IMR-90 (cell line): ENCODE results near the gene SBF1. TPM values are rescaled to one million over a fixed set of nuclear protein-coding genes. Genes with fewer than 3 reads are reported as not detected.

Experiments
- ATAC-seq: fragments of 200-7000 bp; cut with Tn5 transposase; 2 replicates; pipeline ENCODE4 v1.9.1; 2020; ENCODE audit warnings: low read depth, mild to moderate bottlenecking, moderate library complexity
- BruUV-seq: library from RNA; stranded (reverse); fragments of 400-500 nt; replicated peaks from 2 replicates; lab custom pipeline; 2021; lab: Mats Ljungman, UMichigan
- CTCF ChIA-PET: fragments of 300-600 bp; formaldehyde crosslinking; extraction: SDS; loops from one replicate; lab custom pipeline; 2021; ENCODE audit warnings: antibody characterized with exemption; lab: Yijun Ruan, JAX
- POLR2A ChIA-PET: fragments of 300-600 bp; sonication (Branson Sonifier 250); formaldehyde crosslinking; loops from one replicate; lab custom pipeline; 2022; ENCODE audit warnings: antibody characterized with exemption; ENCODE audit not compliant: unreplicated experiment; lab: Charles Lee
- DNase-seq: peaks from one replicate; pipeline ENCODE4 v3.0.0; 2013
- H2AFZ ChIP-seq: replicated peaks from 2 replicates; pipeline ENCODE3; 2013; ENCODE audit warnings: low read length, mild to moderate bottlenecking; ENCODE audit not compliant: poor library complexity
- H2AK5ac ChIP-seq: 2 replicates; pipeline ENCODE4 v1.6.1; 2013; ENCODE audit warnings: low read depth, low read length, inconsistent platforms
- H2AK9ac ChIP-seq: replicated peaks from 2 replicates; pipeline ENCODE3; 2013; ENCODE audit warnings: mild to moderate bottlenecking, low read depth, low read length, moderate library complexity; ENCODE audit not compliant: poor library complexity
- H2BK120ac ChIP-seq: 2 replicates; pipeline ENCODE4 v1.6.1; 2013; ENCODE audit warnings: low read depth, low read length, inconsistent platforms
- H2BK15ac ChIP-seq: 3 replicates; pipeline ENCODE4 v1.6.1; 2013; ENCODE audit warnings: low read depth, low read length, inconsistent platforms
- H2BK20ac ChIP-seq: 2 replicates; pipeline ENCODE4 v1.6.1; 2013; ENCODE audit warnings: low read depth, mild to moderate bottlenecking, inconsistent platforms, low read length, moderate library complexity
- H2BK5ac ChIP-seq: 2 replicates; pipeline ENCODE4 v1.6.1; 2013; ENCODE audit warnings: mild to moderate bottlenecking, low read depth, low read length, inconsistent platforms; ENCODE audit not compliant: poor library complexity, severe bottlenecking
- H3K14ac ChIP-seq: replicated peaks from 2 replicates; pipeline ENCODE4 v1.6.1; 2013; ENCODE audit warnings: low read depth, low read length, inconsistent platforms
- H3K18ac ChIP-seq: 2 replicates; pipeline ENCODE4 v1.6.1; 2013; ENCODE audit warnings: low read depth, low read length, control low read depth
- H3K23ac ChIP-seq: 2 replicates; pipeline ENCODE4 v1.6.1; 2013; ENCODE audit warnings: low read depth, low read length, inconsistent platforms
- H3K27ac ChIP-seq: 2 replicates; pipeline ENCODE4 v1.5.1; 2013; ENCODE audit warnings: mild to moderate bottlenecking, control low read depth, low read length; ENCODE audit not compliant: insufficient read depth
- H3K27me3 ChIP-seq: 2 replicates; pipeline ENCODE4 v1.6.1; 2013; ENCODE audit warnings: low read length; ENCODE audit not compliant: control insufficient read depth, insufficient read depth
- H3K36me3 ChIP-seq: 2 replicates; pipeline ENCODE4 v1.6.1; 2013; ENCODE audit warnings: low read length, mixed read lengths; ENCODE audit not compliant: control insufficient read depth, insufficient read depth
- H3K4ac ChIP-seq: 2 replicates; pipeline ENCODE4 v1.6.1; 2013; ENCODE audit warnings: low read depth, low read length, inconsistent platforms
- H3K4me1 ChIP-seq: 2 replicates; pipeline ENCODE4 v1.6.1; 2013; ENCODE audit warnings: low read length, mixed read lengths; ENCODE audit not compliant: control insufficient read depth, insufficient read depth
- H3K4me2 ChIP-seq: 2 replicates; pipeline ENCODE4 v1.6.1; 2013; ENCODE audit warnings: low read depth, mild to moderate bottlenecking, control low read depth, low read length, moderate library complexity
- H3K4me3 ChIP-seq: 2 replicates; pipeline ENCODE4 v1.5.1; 2013; ENCODE audit warnings: low read depth, mild to moderate bottlenecking, control low read depth, low read length, moderate library complexity; ENCODE audit not compliant: insufficient read depth
- H3K56ac ChIP-seq: 2 replicates; pipeline ENCODE4 v1.6.1; 2013; ENCODE audit warnings: low read length, inconsistent platforms; ENCODE audit not compliant: insufficient read depth; ENCODE audit errors: extremely low read depth
- H3K79me1 ChIP-seq, 2 experiments: 2 replicates each; pipeline ENCODE4 v1.6.1; 2013; ENCODE audit warnings: low read length in 2 of 2, inconsistent platforms in 1 of 2, low read depth in 1 of 2
- H3K9ac ChIP-seq: 2 replicates; pipeline ENCODE4 v1.6.1; 2013; ENCODE audit warnings: low read depth, low read length, control low read depth
- H3K9me1 ChIP-seq: 2 replicates; pipeline ENCODE4 v1.6.1; 2013; ENCODE audit warnings: low read length, inconsistent platforms; ENCODE audit not compliant: insufficient read depth
- H3K9me3 ChIP-seq: 2 replicates; pipeline ENCODE4 v1.6.1; 2013; ENCODE audit warnings: low read length; ENCODE audit not compliant: control insufficient read depth, insufficient read depth
- H4K20me1 ChIP-seq: 2 replicates; pipeline ENCODE4 v1.6.1; 2013; ENCODE audit warnings: low read length, inconsistent platforms; ENCODE audit not compliant: insufficient read depth
- H4K5ac ChIP-seq: 2 replicates; pipeline ENCODE4 v1.6.1; 2013; ENCODE audit warnings: mild to moderate bottlenecking, low read depth, low read length, control low read depth
- H4K8ac ChIP-seq, 2 experiments: 2 replicates each; pipeline ENCODE4 v1.6.1; 2013; ENCODE audit warnings: low read depth in 2 of 2, low read length in 2 of 2, control low read depth in 1 of 2, inconsistent platforms in 1 of 2
- H4K91ac ChIP-seq: 2 replicates; pipeline ENCODE4 v1.6.1; 2013; ENCODE audit warnings: low read depth, low read length, inconsistent platforms; ENCODE audit not compliant: insufficient read depth
- BHLHE40 ChIP-seq: fragments of 150-350 bp; IDR thresholded peaks from 2 replicates; pipeline ENCODE4 v1.6.1; 2016; ENCODE audit warnings: mild to moderate bottlenecking, low read depth, low read length
- CEBPB ChIP-seq: IDR thresholded peaks from 2 replicates; pipeline ENCODE4 v1.6.1; 2012; ENCODE audit warnings: low read depth, low read length, improper control_type of control experiment
- CHD1 ChIP-seq: IDR thresholded peaks from 2 replicates; pipeline ENCODE4 v1.6.1; 2012; ENCODE audit warnings: low read depth, low read length, improper control_type of control experiment
- CTCF ChIP-seq: conservative IDR thresholded peaks from 2 replicates; pipeline ENCODE4 v1.5.1; 2012; ENCODE audit warnings: mild to moderate bottlenecking, low read depth, low read length, improper control_type of control experiment
- ELK1 ChIP-seq: fragments of 150-350 bp; IDR thresholded peaks from 2 replicates; pipeline ENCODE4 v1.6.1; 2016; ENCODE audit warnings: low read depth, mild to moderate bottlenecking, low read length, moderate library complexity, borderline replicate concordance
- FOS ChIP-seq: fragments of 150-350 bp; IDR thresholded peaks from 2 replicates; pipeline ENCODE4 v1.6.1; 2016; ENCODE audit warnings: low read depth, low read length
- MAFK ChIP-seq: IDR thresholded peaks from 2 replicates; pipeline ENCODE4 v1.6.1; 2012; ENCODE audit warnings: low read depth, low read length, improper control_type of control experiment
- MAZ ChIP-seq: IDR thresholded peaks from 2 replicates; pipeline ENCODE4 v1.6.1; 2012; ENCODE audit warnings: low read depth, mild to moderate bottlenecking, low read length, improper control_type of control experiment, moderate library complexity, borderline replicate concordance
- MXI1 ChIP-seq: IDR thresholded peaks from 2 replicates; pipeline ENCODE4 v1.6.1; 2012; ENCODE audit warnings: low read depth, mild to moderate bottlenecking, low read length, moderate library complexity, borderline replicate concordance
- NFE2L2 ChIP-seq: fragments of 150-350 bp; IDR thresholded peaks from 2 replicates; pipeline ENCODE4 v1.6.1; 2016; ENCODE audit warnings: low read depth, mild to moderate bottlenecking, low read length
- POLR2A ChIP-seq: IDR thresholded peaks from 2 replicates; pipeline ENCODE4 v1.6.1; 2012; ENCODE audit warnings: mild to moderate bottlenecking, low read depth, low read length
- RAD21 ChIP-seq: IDR thresholded peaks from 2 replicates; pipeline ENCODE4 v1.6.1; 2012; ENCODE audit warnings: low read length, improper control_type of control experiment
- RCOR1 ChIP-seq: IDR thresholded peaks from 2 replicates; pipeline ENCODE4 v1.6.1; 2012; ENCODE audit warnings: mild to moderate bottlenecking, low read length, improper control_type of control experiment; ENCODE audit not compliant: insufficient replicate concordance
- RFX5 ChIP-seq: IDR thresholded peaks from 2 replicates; pipeline ENCODE4 v1.8.0; 2012; ENCODE audit warnings: low read depth, mild to moderate bottlenecking, low read length, moderate library complexity
- SMC3 ChIP-seq: fragments of 150-350 bp; IDR thresholded peaks from 2 replicates; pipeline ENCODE4 v1.6.1; 2016; ENCODE audit warnings: low read depth, mild to moderate bottlenecking, antibody characterized with exemption, low read length, moderate library complexity
- USF2 ChIP-seq: fragments of 150-350 bp; IDR thresholded peaks from 2 replicates; pipeline ENCODE4 v1.6.1; 2017; ENCODE audit warnings: mild to moderate bottlenecking, antibody characterized with exemption, low read length, low read depth
- WGBS, 2 experiments: methylation state at CpG; one replicate each; pipeline versions ENCODE4 v1.1.5 to v1.1.7; 2013; ENCODE audit warnings: missing lambda C conversion rate in 2 of 2; ENCODE audit not compliant: insufficient read length in 1 of 2; ENCODE audit errors: extremely low coverage in 2 of 2; 5-methylcytosine and 5-hydroxymethylcytosine counted together
- dilution Hi-C: fragments of 300-500 bp; cut with HindIII; formaldehyde crosslinking; loops from one replicate; pipeline ENCODE4 v1.14.3; 2018; ENCODE audit warnings: low sequenced_read_pairs; ENCODE audit not compliant: unreplicated experiment
- in situ Hi-C: fragments of 300-500 bp; cut with MboI; formaldehyde crosslinking; loops from 3 replicates; pipeline ENCODE4 v1.14.3; 2019; ENCODE audit warnings: low sequenced_read_pairs, inconsistent platforms, mixed read lengths
- intact Hi-C: fragments of 100-400 bp; cut with micrococcal nuclease; formaldehyde crosslinking; loops from 2 replicates; pipeline ENCODE4 v1.10.0; 2022
- polyA plus RNA-seq, 3 experiments: library from polyadenylated mRNA; depleted of rRNA; stranded (reverse); fragments of >200 nt; gene quantifications; 2 replicates each; pipeline ENCODE4 v1.2.3, GENCODE V29; 2012; ENCODE audit warnings: low replicate concordance in 1 of 3
- total RNA-seq: library from RNA; depleted of rRNA; stranded (reverse); fragments of >200 nt; gene quantifications from 2 replicates; pipeline ENCODE4 v1.2.3, GENCODE V29; 2012

Gene SBF1
- total and polyA plus RNA-seq, 2 of the 4 experiments (the other 2 are of a cell fraction), result 21.5 to 33.2 TPM

GRCh38 chr22:50439314-50439870, 35.4 kb downstream of the SBF1 start:
- no peak overlapping the region for H2BK15ac ChIP-seq
- H3K23ac ChIP-seq, result no peak overlapping the region
- no peaks in the 10 kb centered on the region for H3K9me3 ChIP-seq
- no peak overlapping the region for H2BK20ac ChIP-seq
- no peak overlapping the region for H4K5ac ChIP-seq
- no peak overlapping the region for H3K4me2 ChIP-seq
- no peaks in the 10 kb centered on the region for H3K27me3 ChIP-seq
- H2AK5ac ChIP-seq, result no peak overlapping the region
- no peak overlapping the region for H2AK9ac ChIP-seq
- TF ChIP-seq CTCF (no peak), MXI1 (no peak), MAZ (no peak), MAFK (no peak), ELK1 (no peak), FOS (no peak), CEBPB (no peak), NFE2L2 (no peak), CHD1 (no peak), BHLHE40 (no peak), USF2 (no peak), POLR2A (no peak), RAD21 (no peak), SMC3 (no peak), RCOR1 (no peak), RFX5 (no peak)
- no peak for ATAC-seq
- no peak overlapping the region for H3K9ac ChIP-seq
- 87% methylated on average over 9 of the region's 17 CpGs; no CpG with 5 or more reads in 1 of the 2 experiments for WGBS, 2 experiments
- no peak overlapping the region for H2AFZ ChIP-seq
- peaks cover 73% of the 10 kb centered on the region for H3K36me3 ChIP-seq
- no peak overlapping the region for H2BK120ac ChIP-seq
- no peak overlapping the region for H2BK5ac ChIP-seq
- no peak overlapping the region for H4K8ac ChIP-seq
- H3K4me1 ChIP-seq, result no peaks in the 10 kb centered on the region
- in situ Hi-C loops, result no loop called here
- no peaks in the 10 kb centered on the region for H3K9me1 ChIP-seq
- no peak for DNase-seq
- no peak overlapping the region for H3K4ac ChIP-seq
- ChIA-PET POLR2A (no interaction called here), CTCF (interaction anchor here (0.6 kb wide), 1 partner anchor 51 kb away, joined by 3 read pairs; no protein-coding TSS in a partner anchor)
- BruUV-seq, result no TSS peak
- H3K27ac ChIP-seq, result no peak overlapping the region
- dilution Hi-C loops, result no loop called here
- 0 out of 4 replicates have a peak, but pooled peaks cover 0 to 3% of the 10 kb centered on the region in 2 experiments for H3K79me1 ChIP-seq
- H4K91ac ChIP-seq, result no peak overlapping the region
- intact Hi-C loops, result no loop called here
- H4K20me1 ChIP-seq, result peaks cover 7% of the 10 kb centered on the region
- no peak overlapping the region for H3K56ac ChIP-seq
- no peak overlapping the region for H3K18ac ChIP-seq
- H3K4me3 ChIP-seq, result no peak overlapping the region
- H3K14ac ChIP-seq, result no peak overlapping the region
